Uterine smooth muscle cell (primary cell): ENCODE results near the gene IFNA6. TPM values are rescaled to one million over a fixed set of nuclear protein-coding genes. Genes with fewer than 3 reads are reported as not detected.

Source experiments
- total RNA-seq: library from RNA; depleted of rRNA; stranded (reverse); fragments of >200 nt; gene quantifications from 2 replicates; pipeline ENCODE4 v1.2.3, GENCODE V29; 2014

Gene IFNA6
- not detected in 2 replicates for total RNA-seq

GRCh38 chr9:21350787-21351186, at the start of gene IFNA6:
TSS of gene IFNA6 (minus strand) at chr9:21350887. CDS start at chr9:21350887, 0 bp downstream.

DNA sequence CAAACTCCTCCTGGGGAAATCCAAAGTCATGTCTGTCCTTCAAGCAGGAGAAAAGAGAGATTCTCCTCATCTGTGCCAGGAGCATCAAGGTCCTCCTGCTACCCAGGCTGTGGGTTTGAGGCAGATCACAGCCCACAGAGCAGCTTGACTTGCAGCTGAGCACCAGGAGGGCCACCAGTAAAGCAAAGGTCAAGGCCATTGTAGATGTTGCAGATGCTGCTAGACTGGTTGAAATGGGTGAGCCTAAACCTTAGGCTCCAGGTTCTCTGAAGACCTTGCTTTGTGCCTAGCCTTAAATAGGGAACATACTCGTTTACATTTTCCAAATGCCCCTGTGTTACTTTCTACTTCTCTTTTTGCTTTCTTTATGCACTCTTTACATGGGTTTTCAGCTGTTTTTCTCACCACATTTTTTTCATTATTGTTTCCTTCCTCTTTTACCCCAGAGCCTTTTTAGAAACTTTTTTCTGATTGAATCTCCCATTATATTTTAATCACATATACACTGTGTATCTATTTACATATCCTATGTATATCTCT, 34.5 kb upstream of the IFNA6 start, which contains the start of gene IFNA2:
Gene IFNA2, minus strand, starts transcription at position 268 of the 540 bp plus-strand sequence. Its CDS starts 69 bp downstream, at position 199.

GRCh38 chr9:21367957-21368356, 17.3 kb upstream of the IFNA6 start, which contains the start of gene IFNA13:
TSS of gene IFNA13 (minus strand) at chr9:21368057. CDS start at chr9:21368010, 47 bp downstream.

DNA sequence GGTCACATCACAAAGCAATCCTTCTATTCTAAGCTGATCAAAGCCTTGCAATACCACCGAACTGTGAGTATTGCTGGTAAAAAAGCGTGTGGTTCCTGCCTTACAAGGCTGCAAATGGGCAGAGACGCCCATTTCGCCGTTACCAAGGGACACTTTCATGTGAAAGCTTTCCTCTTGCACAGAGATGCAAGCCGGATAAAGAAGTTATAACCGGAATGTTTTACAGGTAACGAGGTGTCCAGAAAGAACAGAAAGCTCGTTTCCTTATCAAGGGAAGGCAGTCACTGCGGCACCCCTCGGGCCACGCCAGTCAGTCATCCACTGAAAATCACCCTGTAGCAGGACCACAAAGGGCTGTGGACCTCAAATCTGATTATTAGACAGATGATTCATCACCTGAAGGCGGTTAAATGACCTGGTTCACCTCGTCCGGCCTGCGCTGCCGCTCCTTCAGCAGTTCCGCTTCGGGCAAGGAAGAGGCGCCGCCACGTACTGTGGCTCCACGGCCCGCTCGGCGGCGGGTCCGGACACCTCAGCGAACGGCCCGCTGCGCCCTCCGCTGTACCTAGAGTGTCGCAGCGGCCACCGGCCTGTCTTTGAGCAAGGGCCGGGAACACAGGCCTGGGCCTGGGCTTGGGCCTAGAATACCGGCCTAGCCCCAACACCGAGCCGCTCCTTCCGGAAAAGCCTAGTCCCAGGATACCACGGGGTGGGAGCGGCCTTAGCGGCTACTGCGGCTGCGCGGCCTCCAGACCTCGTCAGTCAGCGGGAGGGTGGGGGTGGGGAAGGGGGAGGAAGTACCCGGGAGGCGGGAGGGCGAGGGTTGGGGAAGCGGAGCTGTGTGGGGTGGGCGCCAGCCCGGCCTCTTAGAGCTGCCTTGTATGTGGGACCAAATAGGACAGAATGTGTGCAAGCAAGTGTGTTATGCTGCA, 15.7 kb downstream of the IFNA6 start, which contains the start of gene KLHL9:
Gene KLHL9, minus strand, starts transcription at position 704 of the 932 bp plus-strand sequence. Its CDS starts 545 bp downstream, at position 159.

GRCh38 chr9:21305213-21305612, 45.5 kb downstream of the IFNA6 start, which contains the start of gene IFNA5:
TSS of gene IFNA5 (minus strand) at chr9:21305313. CDS start at chr9:21305256, 57 bp downstream.

Other genes with a start within 250 kb of the IFNA6 start
- not detected in 2 replicates for gene IFNW1, start 209.1 kb downstream of the IFNA6 start, total RNA-seq
- not detected in 2 replicates for gene IFNA21, start 184.2 kb downstream of the IFNA6 start, total RNA-seq
- not detected in 2 replicates for gene IFNA4, start 163.3 kb downstream of the IFNA6 start, total RNA-seq
- not detected in 2 replicates for gene IFNA7, start 148.7 kb downstream of the IFNA6 start, total RNA-seq
- gene IFNA10, start 143.7 kb downstream of the IFNA6 start, total RNA-seq: not detected in 2 replicates
- gene IFNA16, start 133.6 kb downstream of the IFNA6 start, total RNA-seq: not detected in 2 replicates
- gene IFNA17, start 122.7 kb downstream of the IFNA6 start, total RNA-seq: not detected in 2 replicates
- gene IFNA14, start 110.9 kb downstream of the IFNA6 start, total RNA-seq: not detected in 2 replicates
- 0.11 TPM in 1 of 2 replicates, not detected in the other for gene IFNA5, start 45.6 kb downstream of the IFNA6 start, total RNA-seq
- gene KLHL9, start 15.5 kb downstream of the IFNA6 start, total RNA-seq: 48.1 and 48.9 TPM in 2 replicates
- gene IFNA13, start 17.2 kb upstream of the IFNA6 start, total RNA-seq: not detected in 2 replicates
- not detected in 2 replicates for gene IFNA2, start 34.5 kb upstream of the IFNA6 start, total RNA-seq
- gene IFNA8, start 58.2 kb upstream of the IFNA6 start, total RNA-seq: not detected in 2 replicates
- not detected in 2 replicates for gene IFNA1, start 89.6 kb upstream of the IFNA6 start, total RNA-seq
- 15.7 and 19.6 TPM in 2 replicates for gene IFNE, start 131.4 kb upstream of the IFNA6 start, total RNA-seq